IMR-90 (cell line): ENCODE results near the gene AFTPH.

ENCODE experiments used
- CTCF ChIP-seq: conservative IDR thresholded peaks from 2 replicates; pipeline ENCODE4 v1.5.1; 2012; ENCODE audit warnings: mild to moderate bottlenecking, low read depth, low read length, improper control_type of control experiment
- RCOR1 ChIP-seq: IDR thresholded peaks from 2 replicates; pipeline ENCODE4 v1.6.1; 2012; ENCODE audit warnings: mild to moderate bottlenecking, low read length, improper control_type of control experiment; ENCODE audit not compliant: insufficient replicate concordance

GRCh38 chr2:64631771-64632170 lies 107.6 kb downstream of the AFTPH start:
- TF ChIP-seq CTCF, result no peak
- no peak for TF ChIP-seq RCOR1
